Transverse colon (tissue), 4 donors: Measurements from ENCODE around the gene GATA3. TPM values are rescaled to one million over a fixed set of nuclear protein-coding genes. Genes with fewer than 3 reads are reported as not detected.

Source experiments
- DNase-seq: peaks from one replicate; pipeline ENCODE4 v3.0.0-alpha.2; 2019
- H3K27ac ChIP-seq, 4 donors: fragments of 200-600 bp; sonication (generic); 2 replicates each; pipeline ENCODE4 v1.5.1; 2016 to 2018; ENCODE audit warnings: inconsistent platforms in 4 of 4
- H3K27me3 ChIP-seq: fragments of 200-600 bp; sonication (generic); 2 replicates; pipeline ENCODE4 v1.5.1; 2017; ENCODE audit warnings: inconsistent platforms
- H3K36me3 ChIP-seq, 4 donors: fragments of 200-600 bp; sonication (generic); 2 replicates each; pipeline ENCODE4 v1.5.1; 2017 to 2019; ENCODE audit warnings: inconsistent platforms in 4 of 4
- H3K4me1 ChIP-seq, 4 donors: fragments of 200-600 bp; sonication (generic); 2 replicates each; pipeline ENCODE4 v1.5.1; 2017 to 2020; ENCODE audit warnings: inconsistent platforms in 4 of 4
- H3K4me3 ChIP-seq, 4 donors: fragments of 200-600 bp; sonication (generic); 1 replicate in 1 of 4; 2 replicates in 3 of 4; pipeline versions ENCODE4 v1.5.1 to v1.6.1; 2017 to 2019; ENCODE audit warnings: inconsistent platforms in 4 of 4
- H3K9me3 ChIP-seq, 2 donors: fragments of 200-600 bp; sonication (generic); 2 replicates each; pipeline ENCODE4 v1.5.1; 2017 to 2019; ENCODE audit warnings: inconsistent platforms in 2 of 2
- CTCF ChIP-seq, 5 experiments: fragments of 200-600 bp in 3 of 5; fragments of 450-650 bp in 2 of 5; sonication (generic) in 3 of 5; IDR thresholded peaks; 1 replicate in 2 of 5; 2 replicates in 3 of 5; pipeline ENCODE4 v1.5.1; 2016 to 2017; ENCODE audit warnings: antibody characterized with exemption in 5 of 5, inconsistent platforms in 3 of 5, mild to moderate bottlenecking in 2 of 5, moderate library complexity in 1 of 5
- EP300 ChIP-seq: sonication (generic); formaldehyde crosslinking; IDR thresholded peaks from one replicate; pipeline ENCODE4 v1.6.1; 2017; ENCODE audit warnings: antibody characterized with exemption, low read depth
- POLR2A ChIP-seq: fragments of 450-650 bp; IDR thresholded peaks from one replicate; pipeline ENCODE4 v1.6.1; 2016; ENCODE audit warnings: antibody characterized with exemption, mild to moderate bottlenecking, moderate library complexity
- POLR2AphosphoS5 ChIP-seq, 3 donors: sonication (generic); formaldehyde crosslinking; IDR thresholded peaks; one replicate each; pipeline ENCODE4 v1.6.1; 2016; ENCODE audit warnings: antibody characterized with exemption in 3 of 3
- WGBS, 2 donors: methylation state at CpG; one replicate each; pipeline ENCODE4 v1.1.5; 2018; ENCODE audit warnings: low coverage in 1 of 2; 5-methylcytosine and 5-hydroxymethylcytosine counted together
- in situ Hi-C, 4 donors: fragments of 200-750 bp; cut with MboI; loops; one replicate each; pipeline versions ENCODE4 v1.15.0 to v1.15.1; 2017; ENCODE audit warnings: low sequenced_read_pairs in 3 of 4, low pct_ligation_motif_present in 1 of 4, low pct_unique_long_range_greater_than_20kb in 1 of 4
- intact Hi-C: fragments of 100-400 bp; cut with DNase I; formaldehyde crosslinking; loops from one replicate; pipeline ENCODE4 v1.15.1; 2023; ENCODE audit warnings: low total_unique reads
- total RNA-seq, 4 donors: library from RNA; depleted of rRNA; stranded (reverse); fragments of >200 nt; gene quantifications; one replicate each; pipeline ENCODE4 v1.1.0, GENCODE V29; 2016

GATA3 gene
- total RNA-seq, 4 donors from 2014 or later = 0.48 TPM; not detected in 3

DNA sequence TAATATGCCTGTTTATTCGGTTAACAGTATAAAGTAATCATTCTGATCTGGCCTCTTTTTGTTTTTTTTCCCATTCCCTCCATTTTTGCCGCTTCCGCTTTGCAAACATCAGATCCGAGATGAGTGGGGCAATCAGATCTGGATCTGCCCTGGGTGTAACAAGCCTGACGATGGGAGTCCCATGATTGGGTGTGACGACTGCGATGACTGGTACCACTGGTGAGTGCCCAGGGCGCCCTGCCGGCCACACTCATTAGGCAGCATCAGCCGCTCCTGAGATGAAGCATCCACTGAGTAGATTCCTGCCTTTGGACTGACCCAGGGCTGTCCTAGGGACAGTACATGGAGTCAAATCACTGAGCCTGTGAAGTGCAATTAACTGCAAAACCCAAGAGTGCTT, 40.9 kb upstream of the GATA3 start:
- Histone ChIP-seq H3K4me1 (no peaks in the 10 kb centered on the region), H3K27me3 (no peaks in the 10 kb centered on the region), H3K9me3 (no peaks in the 10 kb centered on the region), H3K4me3 (no peak overlapping the region), H3K27ac (no peak overlapping the region), H3K36me3 (peaks cover 0 to 13% (median 3%) of the 10 kb centered on the region in 4 donors)
- DNase-seq = no peak
- TF ChIP-seq CTCF (IDR thresholded peaks at IDR 0.05) (no peak), POLR2AphosphoS5 (IDR thresholded peaks at IDR 0.05) (no peak), EP300 (no peak), POLR2A (no peak)
- in situ Hi-C loops (no loop called here), intact Hi-C loops (loop anchor here (10.0 kb wide), 1 partner anchor 969 kb away; no protein-coding TSS in a partner anchor)
- WGBS, 2 donors = 97 to 100% methylated on average over 1 to 10 of the region's 10 CpGs

- WGBS, 2 donors = 96 to 100% methylated on average over 1 to 16 of the region's 16 CpGs
- intact Hi-C loops = loop anchor here (10.0 kb wide), 1 partner anchor 970 kb away; no protein-coding TSS in a partner anchor
- TF ChIP-seq EP300 = no peak
- no peak for TF ChIP-seq POLR2AphosphoS5 (IDR thresholded peaks at IDR 0.05)
- TF ChIP-seq POLR2A = no peak
- no peak for TF ChIP-seq CTCF (IDR thresholded peaks at IDR 0.05)
- H3K27me3 ChIP-seq = no peaks in the 10 kb centered on the region
- H3K4me3 ChIP-seq = no peak overlapping the region
- H3K4me1 ChIP-seq = no peaks in the 10 kb centered on the region
- in situ Hi-C loops = no loop called here
- DNase-seq = no peak
- peaks cover 0 to 9% (median 3%) of the 10 kb centered on the region in 4 donors for H3K36me3 ChIP-seq
- H3K27ac ChIP-seq = no peak overlapping the region
- no peaks in the 10 kb centered on the region for H3K9me3 ChIP-seq
Measured at GRCh38 chr10:8014649-8015048, 39.8 kb upstream of the GATA3 start.

DNA sequence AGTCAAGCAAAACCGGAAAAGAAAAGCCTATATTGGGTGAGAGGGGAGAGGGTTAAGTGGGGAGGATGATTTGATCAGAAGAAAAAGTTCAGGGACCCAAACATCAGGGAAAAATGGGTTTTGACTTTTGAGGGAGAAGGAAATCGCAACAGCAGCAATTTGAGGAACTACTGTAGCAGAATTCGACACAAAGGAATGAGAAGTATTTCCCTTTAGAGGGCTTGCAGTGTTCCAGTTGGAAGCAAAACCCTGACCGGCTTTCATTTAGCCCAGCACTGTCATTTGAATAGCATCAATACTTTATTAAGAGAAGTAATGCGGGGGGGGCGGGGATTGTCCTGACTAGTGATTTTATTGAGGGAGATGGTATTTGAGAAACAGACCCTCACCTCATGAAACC, 37.2 kb upstream of the GATA3 start:
- Histone ChIP-seq H3K27ac (no peak overlapping the region), H3K9me3 (no peaks in the 10 kb centered on the region), H3K36me3 (peaks cover 0 to 9% (median 3%) of the 10 kb centered on the region in 4 donors), H3K4me3 (no peak overlapping the region), H3K4me1 (no peaks in the 10 kb centered on the region), H3K27me3 (no peaks in the 10 kb centered on the region)
- intact Hi-C loops = loop anchor here (10.0 kb wide), 1 partner anchor 972 kb away; no protein-coding TSS in a partner anchor
- TF ChIP-seq POLR2AphosphoS5 (IDR thresholded peaks at IDR 0.05) (no peak), CTCF (IDR thresholded peaks at IDR 0.05) (no peak)
- in situ Hi-C loops = no loop called here
- no peak for DNase-seq
- WGBS, 2 donors = 78 to 83% methylated on average over 4 to 6 of the region's 6 CpGs

GRCh38 chr10:8023321-8023720, 31.2 kb upstream of the GATA3 start:
- Histone ChIP-seq H3K27ac (no peak overlapping the region), H3K9me3 (no peaks in the 10 kb centered on the region), H3K36me3 (no peaks in the 10 kb centered on the region), H3K27me3 (peaks cover 35% of the 10 kb centered on the region), H3K4me1 (no peaks in the 10 kb centered on the region), H3K4me3 (no peak overlapping the region)
- no peak for DNase-seq
- in situ Hi-C loops = no loop called here
- intact Hi-C loops = no loop called here
- WGBS, 2 donors = 79% methylated on average over 4 of the region's 4 CpGs; no CpG with 5 or more reads in 1 of the 2 donors
- TF ChIP-seq EP300 = no peak
- TF ChIP-seq POLR2AphosphoS5 (IDR thresholded peaks at IDR 0.05) = no peak
- TF ChIP-seq CTCF (IDR thresholded peaks at IDR 0.05) = no peak
- TF ChIP-seq POLR2A = no peak
